Subcutaneous adipose tissue (tissue), 4 donors: ENCODE results near the gene ITSN2. TPM values are rescaled to one million over a fixed set of nuclear protein-coding genes. Genes with fewer than 3 reads are reported as not detected.

ENCODE experiments used
- CTCF ChIP-seq: fragments of 450-650 bp; IDR thresholded peaks from one replicate; pipeline ENCODE4 v1.5.1; 2016; ENCODE audit warnings: low read depth, mild to moderate bottlenecking, control low read depth, antibody characterized with exemption, moderate library complexity
- total RNA-seq, 4 donors: library from RNA; depleted of rRNA; stranded (reverse); fragments of >200 nt; gene quantifications; one replicate each; pipeline ENCODE4 v1.1.0, GENCODE V29; 2016

Gene ITSN2
- total RNA-seq, 4 donors from 2014 or later = 51.5 to 69.9 (median 61.9) TPM

- TF ChIP-seq CTCF = no peak
These were observed 169.8 kb downstream of the ITSN2 start for GRCh38 chr2:24190503-24190902.

- no peak for TF ChIP-seq CTCF
These were observed 170.8 kb downstream of the ITSN2 start for GRCh38 chr2:24189551-24189950.

- no peak for TF ChIP-seq CTCF
These were observed 176.8 kb downstream of the ITSN2 start for GRCh38 chr2:24183366-24184069.

- no peak for TF ChIP-seq CTCF
These were observed 177.8 kb downstream of the ITSN2 start for GRCh38 chr2:24182507-24182906.

- no peak for TF ChIP-seq CTCF
These were observed 178.5 kb downstream of the ITSN2 start for GRCh38 chr2:24181849-24182248.

- TF ChIP-seq CTCF = no peak
These were observed 180.7 kb downstream of the ITSN2 start for GRCh38 chr2:24179683-24180082.

- TF ChIP-seq CTCF = no peak
These were observed 184.0 kb downstream of the ITSN2 start for GRCh38 chr2:24176326-24176725.
